H9 (cell line): ENCODE measurements around the gene KLF13. TPM values are rescaled to one million over a fixed set of nuclear protein-coding genes. Genes with fewer than 3 reads are reported as not detected.

Experiments used
- DNase-seq: peaks from one replicate; pipeline ENCODE4 v3.0.0-alpha.2; 2017
- H2AFZ ChIP-seq: one replicate; pipeline ENCODE4 v1.6.1; 2013; ENCODE audit warnings: mild to moderate bottlenecking, low read length, control low read depth, moderate library complexity
- H2AK5ac ChIP-seq: 2 replicates; pipeline ENCODE4 v1.6.1; 2013; ENCODE audit warnings: low read length, control low read depth, mixed read lengths; ENCODE audit not compliant: insufficient read length
- H2BK120ac ChIP-seq: one replicate; pipeline ENCODE4 v1.6.1; 2013; ENCODE audit warnings: low read depth, mild to moderate bottlenecking, low read length, control low read depth, inconsistent platforms; ENCODE audit not compliant: poor library complexity, severe bottlenecking
- H2BK12ac ChIP-seq: 2 replicates; pipeline ENCODE4 v1.6.1; 2013; ENCODE audit warnings: low read length, control low read depth, mixed read lengths, low read depth; ENCODE audit not compliant: insufficient read length
- H2BK15ac ChIP-seq: 2 replicates; pipeline ENCODE4 v1.6.1; 2013; ENCODE audit warnings: low read depth, low read length, control low read depth
- H2BK20ac ChIP-seq: one replicate; pipeline ENCODE4 v1.6.1; 2013; ENCODE audit warnings: low read depth, mild to moderate bottlenecking, low read length, control low read depth, inconsistent platforms; ENCODE audit not compliant: poor library complexity, severe bottlenecking
- H2BK5ac ChIP-seq: 2 replicates; pipeline ENCODE4 v1.6.1; 2013; ENCODE audit warnings: low read length, control low read depth, mixed read lengths; ENCODE audit not compliant: insufficient read length
- H3K14ac ChIP-seq: 2 replicates; pipeline ENCODE4 v1.6.1; 2013; ENCODE audit warnings: low read length, control low read depth; ENCODE audit not compliant: insufficient read depth
- H3K18ac ChIP-seq: 2 replicates; pipeline ENCODE4 v1.6.1; 2013; ENCODE audit warnings: low read depth, mild to moderate bottlenecking, mixed read lengths, low read length, control low read depth; ENCODE audit not compliant: insufficient read length
- H3K23ac ChIP-seq: 2 replicates; pipeline ENCODE4 v1.6.1; 2013; ENCODE audit warnings: low read length, control low read depth, mixed read lengths, low read depth; ENCODE audit not compliant: insufficient read length
- H3K23me2 ChIP-seq: 2 replicates; pipeline ENCODE4 v1.6.1; 2013; ENCODE audit warnings: low read depth, mild to moderate bottlenecking, mixed read lengths, low read length, control low read depth; ENCODE audit not compliant: insufficient read length, poor library complexity, severe bottlenecking
- H3K27ac ChIP-seq: 2 replicates; pipeline ENCODE4 v1.5.1; 2013; ENCODE audit warnings: low read length, control low read depth, mixed read lengths, low read depth; ENCODE audit not compliant: insufficient read length
- H3K27me3 ChIP-seq: 2 replicates; pipeline ENCODE4 v1.6.1; 2013; ENCODE audit warnings: low read length, control low read depth, inconsistent platforms; ENCODE audit not compliant: insufficient read depth
- H3K4ac ChIP-seq: 2 replicates; pipeline ENCODE4 v1.6.1; 2013; ENCODE audit warnings: low read depth, mild to moderate bottlenecking, control low read depth, inconsistent platforms, low read length, moderate library complexity
- H3K4me1 ChIP-seq: 2 replicates; pipeline ENCODE4 v1.6.1; 2013; ENCODE audit warnings: low read length, control low read depth, inconsistent platforms; ENCODE audit not compliant: insufficient read depth
- H3K4me2 ChIP-seq: 2 replicates; pipeline ENCODE4 v1.6.1; 2013; ENCODE audit warnings: low read length, control low read depth, mixed read lengths; ENCODE audit not compliant: insufficient read length, insufficient read depth
- H3K56ac ChIP-seq: 2 replicates; pipeline ENCODE4 v1.6.1; 2013; ENCODE audit warnings: low read depth, mild to moderate bottlenecking, mixed read lengths, low read length, control low read depth; ENCODE audit not compliant: insufficient read length
- H3K79me1 ChIP-seq: 2 replicates; pipeline ENCODE4 v1.6.1; 2013; ENCODE audit warnings: low read depth, mild to moderate bottlenecking, moderate library complexity, low read length, control low read depth, inconsistent platforms; ENCODE audit not compliant: insufficient read depth, poor library complexity, severe bottlenecking
- H3K79me2 ChIP-seq: 2 replicates; pipeline ENCODE4 v1.6.1; 2013; ENCODE audit warnings: low read length, control low read depth, inconsistent platforms; ENCODE audit not compliant: insufficient read depth
- H3K9ac ChIP-seq: 2 replicates; pipeline ENCODE4 v1.6.1; 2013; ENCODE audit warnings: low read length, control low read depth, mixed read lengths; ENCODE audit not compliant: insufficient read length; ENCODE audit errors: extremely low read depth
- H3K9me3 ChIP-seq: one replicate; pipeline ENCODE4 v1.6.1; 2013; ENCODE audit warnings: low read depth, low read length, inconsistent platforms; ENCODE audit not compliant: control insufficient read depth
- H3T11ph ChIP-seq: one replicate; pipeline ENCODE4 v1.6.1; 2013; ENCODE audit warnings: mild to moderate bottlenecking, low read length, control low read depth, inconsistent platforms
- H4K20me1 ChIP-seq: one replicate; pipeline ENCODE4 v1.6.1; 2013; ENCODE audit not compliant: control insufficient read depth, insufficient read length, insufficient read depth
- H4K5ac ChIP-seq: 2 replicates; pipeline ENCODE4 v1.6.1; 2013; ENCODE audit warnings: low read depth, mild to moderate bottlenecking, mixed read lengths, low read length, control low read depth; ENCODE audit not compliant: insufficient read length
- H4K8ac ChIP-seq: replicated peaks from 2 replicates; pipeline ENCODE4 v1.6.1; 2013; ENCODE audit warnings: low read length, control low read depth, mixed read lengths, low read depth; ENCODE audit not compliant: insufficient read length
- H4K91ac ChIP-seq: 2 replicates; pipeline ENCODE4 v1.6.1; 2013; ENCODE audit warnings: low read depth, mild to moderate bottlenecking, moderate library complexity, mixed read lengths, low read length, control low read depth; ENCODE audit not compliant: insufficient read length
- H3K27ac Mint-ChIP-seq, 3 experiments: 2 replicates in 2 of 3; 3 replicates in 1 of 3; pipeline ENCODE4 v1.8.0; 2020 to 2021; ENCODE audit warnings: mixed read lengths in 3 of 3, mild to moderate bottlenecking in 1 of 3, moderate library complexity in 1 of 3
- H3K27me3 Mint-ChIP-seq: 2 replicates; pipeline ENCODE4 v1.8.0; 2021; ENCODE audit warnings: low read depth, mild to moderate bottlenecking, moderate library complexity, mixed read lengths
- H3K36me3 Mint-ChIP-seq, 3 experiments: 2 replicates in 2 of 3; 3 replicates in 1 of 3; pipeline ENCODE4 v1.8.0; 2020 to 2021; ENCODE audit warnings: low read depth in 3 of 3, mixed read lengths in 3 of 3; ENCODE audit not compliant: insufficient read depth in 1 of 3
- H3K4me1 Mint-ChIP-seq, 2 experiments: 2 replicates each; pipeline ENCODE4 v1.8.0; 2020; ENCODE audit warnings: mixed read lengths in 2 of 2
- H3K4me3 Mint-ChIP-seq, 2 experiments: 2 replicates in 1 of 2; 3 replicates in 1 of 2; pipeline ENCODE4 v1.8.0; 2020 to 2021; ENCODE audit warnings: mild to moderate bottlenecking in 2 of 2, mixed read lengths in 2 of 2, moderate library complexity in 1 of 2
- H3K9me3 Mint-ChIP-seq, 2 experiments: 2 replicates in 1 of 2; 3 replicates in 1 of 2; pipeline ENCODE4 v1.8.0; 2020; ENCODE audit warnings: mild to moderate bottlenecking in 2 of 2, mixed read lengths in 2 of 2, moderate library complexity in 1 of 2
- WGBS: extraction: QIAGEN DNeasy Blood & Tissue Kit; methylation state at CpG from one replicate; pipeline ENCODE4 v1.1.7; 2013; ENCODE audit warnings: missing lambda C conversion rate, low lambda C conversion rate, mixed read lengths; ENCODE audit not compliant: insufficient read length; ENCODE audit errors: extremely low coverage; 5-methylcytosine and 5-hydroxymethylcytosine counted together
- total RNA-seq: library from RNA; stranded (reverse); gene quantifications from 2 replicates; pipeline ENCODE4 v1.2.1, GENCODE V29; 2021
- TF ChIP-seq, protein P1 (sequence below): fragments of 200-600 bp; sonication (generic); conservative IDR thresholded peaks from 3 replicates; pipeline ENCODE4 v1.8.0; 2021; ENCODE audit warnings: antibody characterized with exemption, mild to moderate bottlenecking

Gene KLF13
- total RNA-seq, 1 experiment from 2014 or later, result 33.4 TPM

DNA sequence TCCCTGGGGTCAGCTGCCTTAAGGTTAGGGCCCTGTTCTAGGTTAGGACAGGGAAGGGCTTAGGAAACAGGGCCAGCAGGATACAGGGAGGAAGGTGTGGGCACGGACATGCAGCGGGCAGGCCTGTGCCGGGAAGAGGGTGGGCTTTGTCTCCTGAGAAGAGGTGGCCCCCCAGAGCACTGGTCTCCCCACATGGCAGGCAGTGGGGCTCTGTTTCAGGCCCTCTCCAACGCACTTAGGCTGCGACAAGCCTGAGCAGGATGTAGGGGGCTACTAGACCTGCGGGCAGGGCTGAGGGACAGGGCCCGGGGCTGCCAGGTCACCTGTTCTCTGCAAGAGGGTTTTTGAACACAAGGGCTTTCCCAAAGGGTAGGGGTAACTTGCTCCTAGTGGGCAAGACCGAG, 33.5 kb downstream of the KLF13 start:
- no peak overlapping the region for H2AK5ac ChIP-seq
- H3K23me2 ChIP-seq, result no peaks in the 10 kb centered on the region
- H3K4ac ChIP-seq, result no peak overlapping the region
- peak overlapping the region; percentile 4; the same call in 1 of the 2 replicates for H3K14ac ChIP-seq
- H3K27me3 Mint-ChIP-seq, result no peaks in the 10 kb centered on the region; the same call in 1 of the 2 replicates
- H4K5ac ChIP-seq, result no peak overlapping the region
- no peak overlapping the region for H2BK15ac ChIP-seq
- no peaks in the 10 kb centered on the region; the same call in 1 of the 2 replicates for H3K27me3 ChIP-seq
- H3K4me1 Mint-ChIP-seq, result peaks cover 58 to 76% of the 10 kb centered on the region in 2 experiments
- WGBS, result no CpG with 5 or more reads among the region's 8 CpGs
- H2BK120ac ChIP-seq, result no peak overlapping the region
- no peaks in the 10 kb centered on the region for H4K20me1 ChIP-seq
- H4K8ac ChIP-seq, result no peak overlapping the region
- H3K18ac ChIP-seq, result no peak overlapping the region
- H3K4me1 ChIP-seq, result peaks cover 16% of the 10 kb centered on the region
- H3K36me3 Mint-ChIP-seq, result peaks cover 0 to 7% (median 0%) of the 10 kb centered on the region in 3 experiments; a peak in 3 of 7 replicates
- no peaks in the 10 kb centered on the region for H3K9me3 Mint-ChIP-seq
- TF ChIP-seq, protein P1, sequence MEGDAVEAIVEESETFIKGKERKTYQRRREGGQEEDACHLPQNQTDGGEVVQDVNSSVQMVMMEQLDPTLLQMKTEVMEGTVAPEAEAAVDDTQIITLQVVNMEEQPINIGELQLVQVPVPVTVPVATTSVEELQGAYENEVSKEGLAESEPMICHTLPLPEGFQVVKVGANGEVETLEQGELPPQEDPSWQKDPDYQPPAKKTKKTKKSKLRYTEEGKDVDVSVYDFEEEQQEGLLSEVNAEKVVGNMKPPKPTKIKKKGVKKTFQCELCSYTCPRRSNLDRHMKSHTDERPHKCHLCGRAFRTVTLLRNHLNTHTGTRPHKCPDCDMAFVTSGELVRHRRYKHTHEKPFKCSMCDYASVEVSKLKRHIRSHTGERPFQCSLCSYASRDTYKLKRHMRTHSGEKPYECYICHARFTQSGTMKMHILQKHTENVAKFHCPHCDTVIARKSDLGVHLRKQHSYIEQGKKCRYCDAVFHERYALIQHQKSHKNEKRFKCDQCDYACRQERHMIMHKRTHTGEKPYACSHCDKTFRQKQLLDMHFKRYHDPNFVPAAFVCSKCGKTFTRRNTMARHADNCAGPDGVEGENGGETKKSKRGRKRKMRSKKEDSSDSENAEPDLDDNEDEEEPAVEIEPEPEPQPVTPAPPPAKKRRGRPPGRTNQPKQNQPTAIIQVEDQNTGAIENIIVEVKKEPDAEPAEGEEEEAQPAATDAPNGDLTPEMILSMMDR, result no peak
- no peak overlapping the region for H3K27ac ChIP-seq
- H3K4me3 Mint-ChIP-seq, result 0 out of 5 replicates have a peak overlapping the region, but pooled peaks of 1 of the 2 experiments have one; percentile 15
- H3K23ac ChIP-seq, result no peak overlapping the region
- no peaks in the 10 kb centered on the region for H3K9me3 ChIP-seq
- H3K4me2 ChIP-seq, result no peak overlapping the region
- H3K9ac ChIP-seq, result no peak overlapping the region
- no peak overlapping the region for H2AFZ ChIP-seq
- no peak overlapping the region for H3T11ph ChIP-seq
- no peaks in the 10 kb centered on the region for H3K79me1 ChIP-seq
- no peak overlapping the region for H3K56ac ChIP-seq
- H2BK20ac ChIP-seq, result no peak overlapping the region
- no peak overlapping the region for H2BK5ac ChIP-seq
- no peak for DNase-seq
- peaks cover 4% of the 10 kb centered on the region; the same call in 1 of the 2 replicates for H3K79me2 ChIP-seq
- H2BK12ac ChIP-seq, result no peak overlapping the region
- H4K91ac ChIP-seq, result no peak overlapping the region
- peak overlapping the region in 1 of 3 experiments; percentile 84; a peak in 1 of 7 replicates for H3K27ac Mint-ChIP-seq
